Measurements from ENCODE around the gene MINDY4B.

- TF ChIP-seq ATF7 (IDR thresholded peaks at IDR 0.05; ENCODE audit: low read depth) (no peak), HDAC2 (IDR thresholded peaks at IDR 0.05) (no peak), CTCF (IDR thresholded peaks at IDR 0.05 in 2 of 3, conservative IDR thresholded peaks at IDR 0.05 in 1 of 3; ENCODE audit: control insufficient read depth in 2 of 3, extremely low read depth in 1 of 3, insufficient read depth in 1 of 3, low read depth in 3 of 3, low read length in 3 of 3) (no peak), ELK1 (IDR thresholded peaks at IDR 0.05; ENCODE audit: low read depth, low read length) (no peak), NR2C2 (IDR thresholded peaks at IDR 0.05; ENCODE audit: borderline replicate concordance, control insufficient read depth, insufficient read length, low read depth) (no peak), MEF2A (IDR thresholded peaks at IDR 0.05; ENCODE audit: insufficient read depth, low read depth, low read length) (no peak)
Observed at GRCh38 chr3:150843241-150843640, 62.0 kb downstream of the MINDY4B start.

Data from GM12878 (cell line).